Endothelial cell of umbilical vein (primary cell): Measurements from ENCODE around the gene MYMX. TPM values are rescaled to one million over a fixed set of nuclear protein-coding genes. Genes with fewer than 3 reads are reported as not detected.

Experiments used
- BruUV-seq: library from RNA; stranded (reverse); fragments of 400-500 nt; replicated peaks from 2 replicates; lab custom pipeline; 2021; lab: Mats Ljungman, UMichigan
- CTCF ChIA-PET: fragments of 300-600, 350-600 bp; sonication (Branson Sonifier 250); formaldehyde crosslinking; loops from one replicate; lab custom pipeline; 2021; ENCODE audit warnings: antibody characterized with exemption, inconsistent platforms; lab: Charles Lee
- POLR2A ChIA-PET: fragments of 300-600, 350-600 bp; sonication (Branson Sonifier 250); formaldehyde crosslinking; loops from one replicate; lab custom pipeline; 2021; ENCODE audit warnings: antibody characterized with exemption, inconsistent platforms; lab: Charles Lee
- DNase-seq: peaks from one replicate; pipeline ENCODE4 v3.0.0-alpha.2; 2011; ENCODE audit warnings: low read depth, low spot score
- FAIRE-seq: peaks from 2 replicates; lab custom pipeline; 2011; peaks lifted over from hg19 to GRCh38; lab: Jason Lieb, UNC
- H2AFZ ChIP-seq: 2 replicates; pipeline ENCODE4 v1.6.0; 2012; ENCODE audit warnings: low read depth, low read length, control low read depth, inconsistent platforms
- H3K27ac ChIP-seq: 2 replicates; pipeline ENCODE4 v1.5.1; 2011; ENCODE audit warnings: low read depth, mild to moderate bottlenecking, control low read depth, low read length, moderate library complexity; ENCODE audit not compliant: insufficient read depth
- H3K27me3 ChIP-seq, 2 experiments: 2 replicates each; pipeline versions ENCODE4 v1.6.0 to v1.6.1; 2011; ENCODE audit warnings: low read length in 2 of 2, mixed read lengths in 1 of 2; ENCODE audit not compliant: control insufficient read depth in 2 of 2, insufficient read depth in 2 of 2
- H3K36me3 ChIP-seq, 2 experiments: 2 replicates in 1 of 2; 3 replicates in 1 of 2; pipeline ENCODE4 v1.5.1; 2011; ENCODE audit warnings: low read length in 2 of 2, mild to moderate bottlenecking in 1 of 2, moderate library complexity in 1 of 2; ENCODE audit not compliant: control insufficient read depth in 2 of 2, insufficient read depth in 2 of 2; ENCODE audit errors: extremely low read depth in 1 of 2
- H3K4me1 ChIP-seq: 3 replicates; pipeline ENCODE4 v1.5.1; 2011; ENCODE audit warnings: mild to moderate bottlenecking, low read length; ENCODE audit not compliant: control insufficient read depth, insufficient read depth; ENCODE audit errors: extremely low read depth
- H3K4me2 ChIP-seq: 2 replicates; pipeline ENCODE4 v1.6.1; 2011; ENCODE audit warnings: low read length, control low read depth, mixed read lengths; ENCODE audit not compliant: insufficient read depth
- H3K4me3 ChIP-seq, 3 experiments: fragments of 200-600 bp in 1 of 3; sonication (generic), shearing (Covaris generic) in 1 of 3; replicated peaks in 1 of 3; 2 replicates each; pipeline ENCODE4 v1.5.1; 2011 to 2016; ENCODE audit warnings: control low read depth in 3 of 3, low read length in 3 of 3, mild to moderate bottlenecking in 2 of 3, inconsistent platforms in 1 of 3, low read depth in 1 of 3, moderate library complexity in 1 of 3; ENCODE audit not compliant: insufficient read depth in 1 of 3
- H3K79me2 ChIP-seq: 2 replicates; pipeline ENCODE4 v1.6.0; 2012; ENCODE audit warnings: low read length, inconsistent platforms; ENCODE audit not compliant: control insufficient read depth, insufficient read depth
- H3K9ac ChIP-seq: replicated peaks from 2 replicates; pipeline ENCODE3; 2011; ENCODE audit warnings: low read length, control low read depth; ENCODE audit not compliant: insufficient read depth; ENCODE audit errors: extremely low read depth
- H3K9me1 ChIP-seq: replicated peaks from 3 replicates; pipeline ENCODE4 v1.6.0; 2011; ENCODE audit warnings: mild to moderate bottlenecking, low read length; ENCODE audit not compliant: control insufficient read depth, insufficient read depth; ENCODE audit errors: extremely low read depth
- H3K9me3 ChIP-seq: replicated peaks from 2 replicates; pipeline ENCODE4 v1.5.1; 2012; ENCODE audit warnings: low read length, inconsistent platforms; ENCODE audit not compliant: control insufficient read depth, insufficient read depth
- H4K20me1 ChIP-seq: replicated peaks from 2 replicates; pipeline ENCODE3; 2011; ENCODE audit warnings: mild to moderate bottlenecking, low read length; ENCODE audit not compliant: control insufficient read depth, insufficient read depth; ENCODE audit errors: extremely low read depth
- CTCF ChIP-seq, 2 donors: IDR thresholded peaks; 1 replicate in 1 of 2; 2 replicates in 1 of 2; pipeline ENCODE4 v1.5.1; 2011; ENCODE audit warnings: low read length in 2 of 2, mild to moderate bottlenecking in 2 of 2, moderate library complexity in 2 of 2, control low read depth in 1 of 2, inconsistent platforms in 1 of 2, low read depth in 1 of 2; ENCODE audit not compliant: insufficient read depth in 1 of 2; ENCODE audit errors: extremely low read depth in 1 of 2
- EZH2 ChIP-seq: IDR thresholded peaks from 2 replicates; pipeline ENCODE4 v1.6.1; 2012; ENCODE audit warnings: borderline replicate concordance, low read depth, mild to moderate bottlenecking, moderate library complexity, low read length, inconsistent platforms; ENCODE audit not compliant: severe bottlenecking
- FOS ChIP-seq: IDR thresholded peaks from 2 replicates; pipeline ENCODE4 v1.6.1; 2011; ENCODE audit warnings: mild to moderate bottlenecking, low read length, moderate library complexity, borderline replicate concordance; ENCODE audit not compliant: insufficient read depth
- GATA2 ChIP-seq: IDR thresholded peaks from 2 replicates; pipeline ENCODE4 v1.7.0; 2011; ENCODE audit warnings: low read depth, mild to moderate bottlenecking, moderate library complexity, mixed read lengths, low read length; ENCODE audit not compliant: insufficient read length, insufficient read depth
- JUN ChIP-seq: IDR thresholded peaks from 2 replicates; pipeline ENCODE4 v1.6.1; 2011; ENCODE audit warnings: borderline replicate concordance, low read depth; ENCODE audit not compliant: insufficient read length, insufficient read depth
- MAX ChIP-seq: IDR thresholded peaks from 2 replicates; pipeline ENCODE4 v1.6.1; 2011; ENCODE audit not compliant: insufficient read depth, insufficient read length
- MYC ChIP-seq: IDR thresholded peaks from one replicate; pipeline ENCODE4 v1.6.1; 2011; ENCODE audit warnings: mild to moderate bottlenecking, low read depth, low read length
- POLR2A ChIP-seq: IDR thresholded peaks from 2 replicates; pipeline ENCODE4 v1.6.1; 2012; ENCODE audit warnings: low read depth, mild to moderate bottlenecking, control low read depth, low read length
- POLR2AphosphoS5 ChIP-seq: IDR thresholded peaks from 2 replicates; pipeline ENCODE4 v1.6.1; 2012; ENCODE audit warnings: low read depth, mild to moderate bottlenecking, control low read depth, low read length, moderate library complexity; ENCODE audit not compliant: insufficient read depth
- dilution Hi-C: fragments of 300-500 bp; cut with MboI; formaldehyde crosslinking; loops from one replicate; pipeline ENCODE4 v1.15.0; 2019; ENCODE audit warnings: low sequenced_read_pairs; ENCODE audit not compliant: extremely low pct_ligation_motif_present
- intact Hi-C: fragments of 100-400 bp; cut with micrococcal nuclease; formaldehyde crosslinking; loops from one replicate; pipeline ENCODE4 v1.10.0; 2022
- polyA plus RNA-seq, 4 experiments: library from polyadenylated mRNA; depleted of rRNA in 3 of 4; stranded (reverse) in 3 of 4; unstranded in 1 of 4; fragments of >200 nt; gene quantifications; 2 replicates each; pipeline versions ENCODE4 v1.2.1 to v1.2.3, GENCODE V29; 2011 to 2012; ENCODE audit warnings: missing spikeins in 1 of 4
- total RNA-seq: library from RNA; stranded (reverse); gene quantifications from 2 replicates; pipeline ENCODE4 v1.2.3, GENCODE V29; 2021

The MYMX gene
- total and polyA plus RNA-seq, 2 donors (not counting 3 experiments of a cell fraction or from before 2014, with no cell fraction given), result 0.18 TPM; not detected in 1

GRCh38 chr6:44182911-44183390, 33.8 kb upstream of the MYMX start:
- ChIA-PET POLR2A (no interaction called here), CTCF (interaction anchor here (1.6 kb wide), 1 partner anchor 10 kb away, joined by 5 read pairs; no protein-coding TSS in a partner anchor)
- dilution Hi-C loops, result no loop called here
- H3K4me1 ChIP-seq, result peaks cover 40% of the 10 kb centered on the region
- no peaks in the 10 kb centered on the region for H3K36me3 ChIP-seq
- intact Hi-C loops, result no loop called here
- TF ChIP-seq JUN, result no peak
- no peak for TF ChIP-seq MYC
- no peak for TF ChIP-seq MAX
- TF ChIP-seq POLR2AphosphoS5, result no peak
- TF ChIP-seq FOS, result no peak
- no peak for TF ChIP-seq POLR2A
- no peak for TF ChIP-seq GATA2
- no peak for TF ChIP-seq CTCF (IDR thresholded peaks at IDR 0.05; ENCODE audit: extremely low read depth in 1 of 2, insufficient read depth in 1 of 2, low read depth in 1 of 2, low read length in 2 of 2)
- no peak for TF ChIP-seq EZH2
- DNase-seq, result no peak
- no peaks in the 10 kb centered on the region for H3K9me1 ChIP-seq
- no peak overlapping the region for H3K4me2 ChIP-seq
- no peaks in the 10 kb centered on the region for H4K20me1 ChIP-seq
- H2AFZ ChIP-seq, result no peak overlapping the region
- H3K27ac ChIP-seq, result no peak overlapping the region
- H3K9ac ChIP-seq, result no peak overlapping the region
- no peak for FAIRE-seq
- H3K27me3 ChIP-seq, result no peaks in the 10 kb centered on the region
- no peaks in the 10 kb centered on the region for H3K9me3 ChIP-seq
- BruUV-seq, result no TSS peak
- H3K4me3 ChIP-seq, result no peak overlapping the region
- H3K79me2 ChIP-seq, result no peaks in the 10 kb centered on the region
